KOPT-K1 (cell line): ENCODE data around the gene PGAP1.
"Not testable (repeated sequence)": the region's sequence is repeated elsewhere in the genome, so short reads cannot be mapped to it uniquely, and the experiment has no call there.

Experiments
- H3K27ac ChIP-seq: fragments of 200-600 bp; sonication (generic); 2 replicates; pipeline ENCODE4 v1.5.1; 2016; ENCODE audit warnings: antibody characterized with exemption, mild to moderate bottlenecking, low read depth, low read length; ENCODE audit not compliant: poor library complexity, severe bottlenecking
- H3K36me3 ChIP-seq: fragments of 200-600 bp; sonication (generic); 2 replicates; pipeline ENCODE4 v1.5.1; 2017; ENCODE audit warnings: antibody characterized with exemption, mild to moderate bottlenecking, low read length, moderate library complexity; ENCODE audit not compliant: insufficient read depth
- H3K9me3 ChIP-seq: fragments of 200-600 bp; sonication (generic); 2 replicates; pipeline ENCODE4 v1.5.1; 2017; ENCODE audit warnings: antibody characterized with exemption, low read length, mild to moderate bottlenecking; ENCODE audit not compliant: insufficient read depth, poor library complexity, severe bottlenecking

Gene PGAP1

DNA sequence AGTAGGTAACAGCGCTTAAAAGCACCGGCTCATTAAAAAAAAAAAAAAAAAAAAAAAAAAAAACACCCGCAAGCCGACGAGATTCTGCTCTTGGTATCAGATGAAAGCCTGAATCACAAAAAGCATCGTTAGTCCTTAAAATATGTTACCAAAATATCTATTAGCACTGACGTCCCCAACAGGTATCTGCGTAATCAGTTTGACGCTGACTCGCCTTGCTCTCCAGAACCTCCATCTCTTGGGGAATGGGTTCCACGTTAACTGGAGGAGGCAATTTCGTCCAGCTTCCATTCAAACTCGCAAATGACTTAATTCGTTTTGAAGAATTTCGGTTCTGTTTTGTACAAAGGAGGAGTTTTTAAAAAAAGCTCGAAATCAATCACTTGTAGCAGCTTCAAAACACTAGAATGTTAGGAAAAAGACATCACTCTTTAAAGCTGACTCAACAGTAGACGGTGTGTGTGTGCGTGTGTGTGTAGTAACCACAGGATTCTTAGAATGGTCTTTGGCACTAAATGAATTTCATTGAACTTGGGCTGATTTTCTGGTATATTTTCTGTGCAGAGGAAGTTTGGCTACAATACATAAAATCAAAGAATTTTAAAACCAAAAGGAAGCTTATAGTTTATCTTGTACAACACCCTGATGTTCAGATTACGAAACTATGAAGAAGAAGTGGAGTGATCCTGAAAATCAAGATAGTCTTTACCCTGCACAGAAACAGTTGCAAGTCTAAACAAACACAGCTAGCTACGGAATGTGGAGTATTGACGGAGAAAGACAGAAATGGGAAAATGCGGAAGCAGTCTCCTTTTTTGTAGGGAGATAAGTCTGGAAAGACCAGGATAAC is 1.1 kb upstream of the PGAP1 start:
- peak overlapping the region; percentile 84 for H3K27ac ChIP-seq
- H3K9me3 ChIP-seq: no peaks in the 10 kb centered on the region
- H3K36me3 ChIP-seq: no peaks in the 10 kb centered on the region

DNA sequence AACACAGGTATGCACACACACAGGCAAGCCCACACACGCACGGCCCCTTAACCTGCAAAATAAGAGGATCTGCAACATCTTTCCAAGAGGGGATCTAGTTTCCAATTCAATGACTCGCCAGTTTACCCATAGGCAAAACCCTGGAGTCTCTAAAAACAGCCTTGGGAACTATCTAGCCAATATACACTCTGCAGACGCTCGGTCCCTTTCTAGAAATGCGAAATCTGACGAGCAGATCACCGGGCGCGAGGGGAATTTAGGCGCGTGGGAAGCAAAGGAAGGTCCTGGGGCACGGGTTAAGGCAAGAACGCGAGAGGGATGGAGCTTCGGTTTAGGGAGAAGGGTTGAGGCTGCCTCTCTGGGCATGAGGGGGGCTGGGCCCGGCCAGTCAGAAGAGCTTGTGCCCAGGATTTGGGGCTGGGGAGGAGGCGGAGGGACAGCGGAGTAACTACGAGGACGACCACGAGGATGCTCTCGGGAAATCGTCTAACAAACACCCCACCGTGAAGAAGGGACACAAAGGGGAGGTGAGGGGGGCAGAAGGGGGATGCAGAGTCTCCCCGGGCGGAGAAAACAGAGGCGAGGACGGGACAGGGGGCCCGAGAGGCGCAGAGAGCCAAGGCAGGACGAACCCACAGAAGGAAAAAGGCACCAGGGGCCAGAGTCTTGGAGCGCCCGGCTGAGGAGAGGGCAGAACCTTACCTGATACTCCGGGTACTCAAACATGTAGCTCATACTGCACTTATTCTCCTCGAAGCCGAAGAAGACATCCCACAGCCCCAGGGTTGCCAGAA is 542 bp downstream of the PGAP1 start:
- H3K36me3 ChIP-seq: no peaks in the 10 kb centered on the region
- H3K9me3 ChIP-seq: no peaks in the 10 kb centered on the region
- H3K27ac ChIP-seq: peak overlapping the region; percentile 84

DNA sequence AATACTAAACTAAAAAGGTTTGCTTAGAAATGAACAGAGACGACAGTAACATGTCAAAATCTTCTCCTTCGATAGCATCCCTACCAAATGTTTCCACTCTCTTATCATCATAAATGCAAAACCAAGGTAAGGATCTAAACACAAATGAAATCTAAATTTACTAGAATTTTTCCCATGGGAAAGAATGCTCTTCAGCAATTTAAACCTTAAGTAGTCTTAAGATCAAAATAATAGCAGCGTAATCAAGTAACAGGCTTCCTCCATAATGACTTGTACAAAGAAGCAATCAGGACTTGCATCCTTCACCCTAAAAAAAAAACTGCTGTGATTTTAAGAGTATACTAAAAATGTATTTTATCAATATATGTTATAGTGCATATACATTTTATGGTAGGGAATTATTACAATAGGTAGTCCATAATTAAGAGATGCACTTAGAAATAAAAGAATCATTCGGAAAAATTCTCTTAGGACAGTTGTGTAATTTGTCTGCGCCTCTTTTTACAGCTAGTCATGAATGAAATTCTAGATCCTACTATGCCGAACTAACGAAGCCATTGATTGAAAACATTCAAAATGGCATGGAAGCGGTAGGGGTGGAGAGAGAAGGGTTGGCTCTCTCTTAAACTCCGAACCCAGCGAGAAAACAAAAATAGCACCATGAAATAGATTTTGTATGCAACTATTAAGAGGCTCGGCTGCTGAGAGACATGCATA is 1.3 kb downstream of the PGAP1 start:
- Histone ChIP-seq H3K36me3 (no peaks in the 10 kb centered on the region), H3K27ac (peak overlapping the region; percentile 84), H3K9me3 (no peaks in the 10 kb centered on the region)

DNA sequence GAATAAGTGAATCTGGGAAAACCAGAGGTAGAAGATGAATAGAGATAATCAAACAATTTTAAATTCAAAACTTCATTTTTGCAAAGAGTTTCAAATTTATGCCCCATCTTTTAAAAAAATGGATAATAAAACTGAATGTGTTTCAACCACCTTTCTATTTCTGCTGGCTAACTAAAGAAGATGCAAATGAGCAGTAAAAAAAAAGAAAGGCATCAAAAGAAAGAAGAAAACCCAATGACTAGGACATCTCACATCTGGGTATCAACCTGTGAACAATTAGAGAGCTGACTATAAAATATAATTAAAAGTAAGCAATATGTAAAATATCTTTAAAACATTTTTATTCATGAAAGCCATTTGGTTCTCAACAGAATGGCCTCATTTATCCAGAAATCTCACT is 2.5 kb downstream of the PGAP1 start:
- Histone ChIP-seq H3K36me3 (peaks cover 4% of the 10 kb centered on the region; the same call in 1 of the 2 replicates), H3K27ac (no peak overlapping the region), H3K9me3 (no peaks in the 10 kb centered on the region)

DNA sequence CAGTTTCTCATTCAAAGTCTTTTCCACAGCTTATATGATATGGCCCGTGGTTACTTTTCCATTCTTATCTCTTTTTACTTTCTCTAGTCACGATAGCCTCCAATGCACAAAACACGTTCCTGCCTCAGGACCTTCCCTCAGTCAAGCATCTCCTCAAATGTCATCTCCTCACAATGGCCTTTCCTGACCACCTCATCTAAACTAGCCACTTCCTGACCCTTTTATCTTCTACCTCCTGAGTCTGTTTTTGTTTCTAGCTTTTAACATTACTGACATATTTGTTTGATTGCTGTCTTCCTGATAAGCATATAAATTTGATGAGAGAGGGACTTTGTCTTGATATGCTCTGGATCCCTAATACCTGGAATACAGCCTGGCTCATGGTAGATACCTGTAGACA is 7.6 kb downstream of the PGAP1 start:
- H3K36me3 ChIP-seq: peaks cover 26% of the 10 kb centered on the region
- no peak overlapping the region for H3K27ac ChIP-seq
- peaks cover 13% of the 10 kb centered on the region for H3K9me3 ChIP-seq

DNA sequence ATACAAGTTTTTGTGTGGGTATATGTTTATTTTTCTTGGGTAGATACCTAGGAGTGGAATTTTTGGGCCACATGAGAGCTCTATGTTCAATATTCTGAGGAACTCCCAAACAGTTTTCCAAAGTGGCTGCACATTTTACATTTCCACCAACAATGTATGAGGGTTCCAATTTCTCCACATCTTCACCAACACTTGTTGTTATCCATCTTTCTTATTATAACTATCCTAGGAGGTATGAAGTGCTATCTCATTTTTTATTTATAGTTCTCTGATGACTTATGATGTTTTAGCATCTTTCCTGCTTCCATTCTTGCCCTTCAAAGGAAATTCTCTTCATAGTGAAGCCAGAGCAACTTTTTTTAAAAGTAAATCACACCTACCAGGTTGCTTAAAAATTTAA is 8.7 kb downstream of the PGAP1 start:
- peaks cover 13% of the 10 kb centered on the region for H3K9me3 ChIP-seq
- peaks cover 36% of the 10 kb centered on the region for H3K36me3 ChIP-seq
- no peak overlapping the region for H3K27ac ChIP-seq

DNA sequence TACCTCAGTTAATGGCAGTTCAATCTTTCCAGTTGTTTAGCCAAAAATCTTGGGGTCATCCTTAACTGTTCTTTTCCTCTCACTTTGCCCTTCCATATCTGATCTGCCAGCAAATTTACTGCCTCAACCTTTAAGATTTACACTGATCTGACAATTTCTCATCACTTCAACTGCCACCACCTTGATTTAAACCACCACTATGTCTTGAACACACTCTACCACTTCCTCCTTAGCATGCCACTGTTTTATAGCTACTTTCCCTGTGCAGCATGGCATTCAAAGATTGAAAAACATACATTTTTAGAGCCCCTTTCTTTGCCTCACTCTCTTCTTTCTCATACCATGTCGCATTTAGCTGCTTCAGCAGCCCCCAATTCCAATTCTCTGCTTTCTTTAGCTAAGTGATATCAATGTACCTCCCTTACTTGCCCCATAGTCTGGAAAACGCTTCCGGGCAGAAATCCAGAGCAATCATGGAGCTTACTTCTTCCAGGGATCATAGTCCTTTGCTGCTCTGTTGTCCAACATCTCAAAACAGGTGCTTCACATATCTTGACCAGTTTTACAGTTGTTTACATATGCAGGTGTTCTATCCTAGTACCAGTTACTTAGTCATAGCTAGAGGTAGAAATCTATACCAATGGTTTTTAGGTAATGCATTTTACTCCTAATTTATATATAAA is 10.9 kb downstream of the PGAP1 start:
- Histone ChIP-seq H3K36me3 (peaks cover 48% of the 10 kb centered on the region), H3K9me3 (peaks cover 13% of the 10 kb centered on the region), H3K27ac (peak overlapping the region; percentile 60)

DNA sequence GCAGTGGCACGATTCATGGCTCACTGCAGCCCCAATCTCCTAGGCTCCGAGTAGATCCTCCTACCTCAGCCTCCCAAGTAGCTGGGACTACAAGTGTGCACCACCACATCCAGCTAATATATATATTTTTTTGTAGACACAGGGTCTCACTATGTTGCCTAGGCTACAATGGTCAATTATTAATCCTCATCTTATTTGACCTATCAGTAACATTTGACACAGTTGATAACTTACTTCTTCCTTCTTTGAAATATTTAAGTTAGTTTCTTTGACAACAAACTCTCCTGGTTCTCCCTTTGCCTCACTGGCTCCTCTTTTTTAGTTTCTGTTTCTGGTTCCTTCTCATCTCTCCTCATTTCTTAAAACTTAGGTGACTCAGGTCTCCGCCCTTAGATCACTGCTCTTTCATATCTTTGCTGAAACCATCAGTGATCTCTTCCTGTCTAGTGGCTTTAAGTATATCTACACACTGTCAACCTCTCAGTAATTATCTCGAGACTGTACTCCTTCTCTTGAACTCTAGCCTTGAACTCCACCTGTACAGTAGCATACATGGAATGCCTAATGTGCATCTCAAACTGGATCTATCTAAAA is 11.5 kb downstream of the PGAP1 start:
- peaks cover 48% of the 10 kb centered on the region for H3K36me3 ChIP-seq
- H3K9me3 ChIP-seq: peaks cover 13% of the 10 kb centered on the region
- H3K27ac ChIP-seq: peak overlapping the region; percentile 60

DNA sequence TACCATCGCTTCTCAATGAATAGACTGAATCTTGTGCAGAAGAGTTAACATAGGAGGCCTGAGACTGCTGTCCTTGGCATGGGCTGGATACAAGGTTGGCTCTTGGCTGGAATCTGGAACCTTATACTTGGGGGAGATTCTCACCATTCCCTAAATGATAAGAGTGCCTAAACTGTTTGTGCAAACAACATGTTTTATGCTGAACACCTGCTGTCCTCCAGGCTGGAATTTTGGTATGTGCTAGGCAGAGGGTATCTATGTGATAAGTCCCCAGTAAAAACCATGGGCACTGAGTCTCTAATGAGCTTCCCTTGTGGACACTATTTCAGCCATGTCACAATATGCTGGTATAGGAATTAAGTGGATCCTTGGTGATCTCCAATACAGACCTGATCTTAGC is 12.8 kb downstream of the PGAP1 start:
- Histone ChIP-seq H3K9me3 (peaks cover 13% of the 10 kb centered on the region), H3K36me3 (peaks cover 41% of the 10 kb centered on the region), H3K27ac (no peak overlapping the region)

DNA sequence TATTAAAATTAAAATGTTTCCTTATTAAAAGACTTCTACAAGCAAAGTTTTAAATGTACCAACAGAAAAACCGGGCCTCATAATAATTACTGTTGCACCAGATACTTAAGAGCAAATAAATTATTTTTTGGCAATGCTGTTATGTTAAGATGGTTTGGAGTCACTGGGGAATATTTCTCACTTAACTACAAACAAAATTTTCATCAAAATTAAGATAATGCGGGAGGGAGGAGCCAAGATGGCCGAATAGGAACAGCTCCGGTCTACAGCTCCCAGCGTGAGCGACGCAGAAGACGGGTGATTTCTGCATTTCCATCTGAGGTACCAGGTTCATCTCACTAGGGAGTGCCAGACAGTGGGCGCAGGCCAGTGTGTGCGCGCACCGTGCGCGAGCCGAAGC is 21.1 kb downstream of the PGAP1 start:
- not testable (repeated sequence) for H3K36me3 ChIP-seq, H3K9me3 ChIP-seq, H3K27ac ChIP-seq

DNA sequence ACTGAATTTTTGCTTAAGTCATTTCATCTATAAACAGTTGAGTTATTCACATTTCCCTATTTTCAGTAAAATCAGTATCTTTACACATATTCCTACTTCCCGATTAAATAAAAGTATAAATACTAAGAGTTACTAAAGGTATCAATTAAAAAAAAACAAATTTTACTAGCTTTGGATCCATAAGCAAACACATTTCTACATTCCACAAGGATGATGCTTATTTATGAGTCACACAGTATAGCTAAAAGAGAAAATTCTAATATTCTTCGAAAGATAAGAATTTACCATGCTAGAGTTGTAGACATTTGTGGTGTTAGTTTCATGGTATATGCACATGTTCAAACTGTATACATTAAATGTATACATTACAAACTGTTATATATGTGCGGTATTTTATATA is 23.7 kb downstream of the PGAP1 start:
- Histone ChIP-seq H3K27ac (no peak overlapping the region), H3K36me3 (peaks cover 14% of the 10 kb centered on the region; the same call in 1 of the 2 replicates), H3K9me3 (no peaks in the 10 kb centered on the region)

DNA sequence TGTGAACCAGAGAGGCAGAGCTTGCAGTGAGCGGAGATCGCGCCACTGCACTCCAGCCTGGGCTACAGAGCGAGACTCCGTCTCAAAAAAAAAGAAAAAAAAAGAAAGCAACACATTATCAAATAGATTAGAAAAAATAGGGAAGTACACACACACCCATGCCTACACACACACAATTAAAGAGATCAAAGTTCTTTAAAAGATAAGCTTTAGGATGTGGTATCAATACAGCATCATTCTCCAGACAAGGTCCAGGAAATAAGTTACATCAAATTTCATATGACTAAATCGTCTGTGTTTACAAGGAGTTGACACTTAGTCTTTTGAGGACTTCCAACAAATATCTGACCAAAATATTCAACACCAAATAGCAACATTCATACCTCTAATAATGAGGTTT is 25.7 kb downstream of the PGAP1 start:
- Histone ChIP-seq H3K9me3 (no peaks in the 10 kb centered on the region), H3K27ac (no peak overlapping the region), H3K36me3 (peaks cover 23% of the 10 kb centered on the region)

DNA sequence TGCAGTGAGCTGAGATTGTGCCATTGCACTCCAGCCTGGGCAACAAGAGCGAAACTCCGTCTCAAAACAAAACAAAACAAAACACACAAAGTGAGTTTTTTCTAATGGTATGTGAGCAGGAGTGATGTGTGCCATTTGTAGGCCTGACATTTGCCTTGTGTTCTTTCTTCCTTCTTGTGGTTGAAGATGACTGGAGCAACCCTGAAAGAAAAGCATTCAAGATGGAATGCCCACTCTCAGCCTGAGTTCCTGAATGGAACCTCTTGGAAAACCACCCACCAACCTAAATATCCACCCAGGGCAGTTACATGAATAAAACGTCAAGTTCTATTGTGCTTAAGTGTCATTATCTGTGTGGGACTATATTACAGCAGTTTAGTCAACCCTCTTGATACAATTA is 26.5 kb downstream of the PGAP1 start:
- H3K36me3 ChIP-seq: peaks cover 31% of the 10 kb centered on the region

DNA sequence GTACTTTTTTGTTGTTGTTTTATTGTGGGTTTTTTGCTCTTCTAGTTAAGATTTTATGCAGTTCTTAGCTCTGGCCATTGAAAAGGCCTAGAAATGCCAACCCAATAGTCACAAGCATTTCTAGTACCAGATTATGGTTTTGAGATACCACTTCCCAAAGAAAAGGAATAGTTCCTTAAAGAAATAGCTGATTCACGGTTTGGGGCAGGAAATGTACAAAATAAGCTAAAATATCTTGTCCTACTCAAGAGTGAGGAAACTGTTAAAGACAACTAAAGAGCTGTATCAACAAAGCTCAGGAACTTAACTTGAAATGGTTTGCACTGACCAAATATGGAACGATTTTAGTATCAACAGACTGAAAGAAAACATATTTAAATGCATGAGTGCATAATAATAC is 35.4 kb downstream of the PGAP1 start:
- Histone ChIP-seq H3K9me3 (no peaks in the 10 kb centered on the region), H3K36me3 (peaks cover 21% of the 10 kb centered on the region), H3K27ac (no peak overlapping the region)

More for the DNA sequence above, 26.5 kb downstream of the PGAP1 start:
- no peaks in the 10 kb centered on the region for H3K9me3 ChIP-seq
- no peak overlapping the region for H3K27ac ChIP-seq
